Pons (tissue), 1 donor: ENCODE data around the gene EN1.

Experiments
- DNase-seq: peaks from one replicate; pipeline ENCODE4 v3.0.0-alpha.2; 2016; ENCODE audit warnings: low spot score

The EN1 gene

GRCh38 chr2:118855451-118856279 lies 8.2 kb upstream of the EN1 start:
- DNase-seq, result peak; percentile 71

GRCh38 chr2:118854507-118855345 lies 7.3 kb upstream of the EN1 start:
- DNase-seq, result no peak

- DNase-seq, result no peak
Observed at GRCh38 chr2:118853651-118854291, 6.3 kb upstream of the EN1 start.

- no peak for DNase-seq
Observed at GRCh38 chr2:118853129-118853640, 5.7 kb upstream of the EN1 start.

GRCh38 chr2:118852605-118853128 lies 5.2 kb upstream of the EN1 start:
- no peak for DNase-seq

GRCh38 chr2:118851650-118852049 lies 4.2 kb upstream of the EN1 start:
- DNase-seq, result no peak

GRCh38 chr2:118850901-118851415 lies 3.5 kb upstream of the EN1 start:
- DNase-seq, result no peak

- no peak for DNase-seq
Observed at GRCh38 chr2:118850168-118850900, 2.9 kb upstream of the EN1 start.

GRCh38 chr2:118849226-118850167 lies 2.0 kb upstream of the EN1 start:
- DNase-seq, result no peak

- no peak for DNase-seq
Observed at GRCh38 chr2:118848381-118849225, 1.2 kb upstream of the EN1 start.

- DNase-seq, result peak; percentile 52
Observed at GRCh38 chr2:118847762-118848172, 319 bp upstream of the EN1 start.

GRCh38 chr2:118846442-118846952 lies 951 bp downstream of the EN1 start:
- no peak for DNase-seq

- DNase-seq, result no peak
Observed at GRCh38 chr2:118845522-118846441, 1.7 kb downstream of the EN1 start.

GRCh38 chr2:118845005-118845521 lies 2.4 kb downstream of the EN1 start:
- no peak for DNase-seq

GRCh38 chr2:118844261-118845004 lies 3.0 kb downstream of the EN1 start:
- DNase-seq, result no peak

- DNase-seq, result no peak
Observed at GRCh38 chr2:118843483-118844132, 3.8 kb downstream of the EN1 start.
